GM19238 (cell line): ENCODE data around the gene UBXN1.
"Not testable (repeated sequence)": the region's sequence is repeated elsewhere in the genome, so short reads cannot be mapped to it uniquely, and the experiment has no call there.

ENCODE experiments used
- DNase-seq: peaks from one replicate; pipeline ENCODE4 v3.0.0; 2011; ENCODE audit warnings: low spot score; ENCODE audit not compliant: insufficient read length

The UBXN1 gene

DNA sequence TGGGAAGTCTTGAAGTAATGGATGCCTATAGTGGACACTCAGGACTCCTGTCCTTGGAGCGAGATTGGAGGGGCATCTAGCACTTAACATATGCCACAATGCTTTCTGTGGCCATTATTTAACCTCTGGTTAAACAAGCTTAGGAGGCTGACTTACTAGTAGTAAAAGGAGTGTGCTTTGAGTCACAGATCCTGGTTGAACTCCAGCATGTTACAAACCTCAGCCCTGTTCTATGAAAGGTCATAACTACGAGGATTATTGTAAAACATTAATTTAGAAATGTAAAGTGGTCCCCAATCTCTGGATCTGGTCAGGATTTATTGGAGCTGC lies 5.7 kb downstream of the UBXN1 start:
- DNase-seq, result no peak

GRCh38 chr11:62671608-62672389 lies 7.1 kb downstream of the UBXN1 start, which contains the start of the genes LBHD1 and UQCC3:
Gene LBHD1, minus strand, starts transcription at chr11:62672267. Its CDS starts 2,236 bp downstream, at chr11:62670031.
Gene UQCC3, plus strand, starts transcription at chr11:62671673. Its CDS starts 73 bp downstream, at chr11:62671746.
- peak; percentile 78 for DNase-seq

DNA sequence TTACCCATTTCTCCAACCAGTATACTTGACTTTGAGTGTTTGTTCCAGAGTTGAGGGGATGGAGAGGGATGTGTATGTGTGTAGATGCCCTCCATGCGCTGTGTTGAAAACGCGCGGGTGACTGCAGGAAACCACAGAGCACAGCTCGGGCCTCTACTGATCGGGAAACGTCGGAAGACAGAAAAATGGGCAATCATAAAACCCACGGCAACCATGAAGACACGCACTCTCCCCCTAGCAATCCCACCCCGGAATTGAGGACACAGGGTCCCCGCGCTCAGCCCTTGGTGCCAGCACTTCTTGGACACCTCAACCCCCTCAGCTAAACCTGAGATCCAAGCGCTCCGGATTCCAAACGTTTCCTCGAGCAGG lies 7.7 kb downstream of the UBXN1 start:
- no peak for DNase-seq

DNA sequence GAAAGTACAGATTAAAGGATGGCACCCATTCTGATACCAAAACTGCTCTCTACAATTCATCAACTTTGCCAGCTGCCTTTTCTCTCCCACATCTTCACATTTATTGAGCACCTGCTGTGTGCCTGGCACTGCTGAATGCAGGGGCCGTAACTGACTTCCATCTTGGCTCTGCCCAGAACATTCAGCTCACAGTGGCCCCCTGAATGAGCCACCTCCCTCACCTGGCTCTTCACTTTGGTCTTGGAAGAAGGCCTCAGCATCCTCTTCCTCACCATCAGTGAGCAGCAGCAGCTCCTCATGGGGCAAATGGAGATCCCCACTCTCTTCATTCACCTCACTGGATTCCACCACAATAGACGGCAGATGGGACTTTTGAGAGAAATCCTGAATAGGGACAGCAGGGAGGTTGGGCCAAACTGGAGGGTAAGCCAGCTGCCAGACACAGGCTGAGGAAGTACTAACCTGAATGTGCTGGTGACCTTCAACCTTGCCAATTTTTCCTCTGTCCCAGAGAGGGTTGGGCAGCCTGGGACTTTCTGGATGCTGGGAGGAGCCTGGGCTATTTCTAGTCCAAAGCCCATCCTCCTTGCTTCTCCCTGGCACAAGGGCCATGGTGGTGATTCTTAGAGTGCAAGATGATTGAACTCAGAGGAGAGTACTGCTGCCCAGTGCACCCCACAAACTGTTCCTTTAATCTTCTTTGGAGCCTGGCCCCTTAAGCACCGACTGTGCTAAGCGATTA lies 9.3 kb downstream of the UBXN1 start:
- no peak for DNase-seq

DNA sequence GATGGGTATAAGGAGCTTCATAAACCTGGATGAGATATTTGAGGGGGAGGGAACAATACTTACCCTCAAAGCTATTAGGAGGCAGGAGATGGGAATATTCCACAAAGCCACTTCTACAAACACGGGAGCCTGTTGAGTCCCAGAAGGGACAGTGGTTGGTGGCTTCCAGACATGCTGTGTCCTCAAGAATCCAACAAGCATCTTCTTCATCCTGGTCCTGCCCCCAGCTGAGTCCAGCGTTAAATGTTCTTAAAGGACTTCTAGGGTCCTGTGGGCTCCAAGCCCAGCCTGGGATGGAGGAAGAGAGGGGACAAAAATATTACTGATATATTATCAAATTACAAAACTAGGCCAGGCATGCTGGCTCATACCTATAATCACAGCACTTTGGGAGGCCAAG lies 11.4 kb downstream of the UBXN1 start:
- no peak for DNase-seq

DNA sequence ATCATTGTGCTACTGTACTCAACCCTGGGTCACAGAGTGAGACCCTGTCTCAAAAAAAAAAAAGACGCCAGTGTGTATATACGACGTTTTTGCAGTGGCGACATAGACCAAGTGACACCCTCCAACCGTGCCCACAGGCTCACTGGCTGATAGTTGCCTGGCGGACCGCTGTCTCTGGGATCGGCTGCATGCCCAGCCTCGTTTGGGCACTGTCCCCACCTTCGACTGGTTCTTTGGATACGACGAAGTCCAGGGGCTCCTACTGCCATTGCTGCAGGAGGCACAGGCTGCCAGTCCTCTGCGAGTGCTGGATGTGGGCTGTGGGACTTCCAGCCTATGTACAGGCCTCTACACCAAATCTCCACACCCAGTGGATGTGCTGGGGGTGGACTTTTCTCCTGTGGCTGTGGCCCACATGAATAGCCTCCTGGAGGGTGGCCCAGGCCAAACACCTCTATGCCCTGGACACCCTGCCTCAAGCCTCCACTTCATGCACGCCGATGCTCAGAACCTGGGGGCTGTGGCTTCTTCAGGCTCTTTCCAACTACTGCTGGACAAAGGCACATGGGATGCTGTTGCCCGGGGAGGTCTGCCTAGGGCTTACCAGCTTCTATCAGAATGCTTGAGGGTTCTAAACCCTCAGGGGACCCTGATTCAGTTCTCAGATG lies 12.5 kb downstream of the UBXN1 start:
- no peak for DNase-seq

DNA sequence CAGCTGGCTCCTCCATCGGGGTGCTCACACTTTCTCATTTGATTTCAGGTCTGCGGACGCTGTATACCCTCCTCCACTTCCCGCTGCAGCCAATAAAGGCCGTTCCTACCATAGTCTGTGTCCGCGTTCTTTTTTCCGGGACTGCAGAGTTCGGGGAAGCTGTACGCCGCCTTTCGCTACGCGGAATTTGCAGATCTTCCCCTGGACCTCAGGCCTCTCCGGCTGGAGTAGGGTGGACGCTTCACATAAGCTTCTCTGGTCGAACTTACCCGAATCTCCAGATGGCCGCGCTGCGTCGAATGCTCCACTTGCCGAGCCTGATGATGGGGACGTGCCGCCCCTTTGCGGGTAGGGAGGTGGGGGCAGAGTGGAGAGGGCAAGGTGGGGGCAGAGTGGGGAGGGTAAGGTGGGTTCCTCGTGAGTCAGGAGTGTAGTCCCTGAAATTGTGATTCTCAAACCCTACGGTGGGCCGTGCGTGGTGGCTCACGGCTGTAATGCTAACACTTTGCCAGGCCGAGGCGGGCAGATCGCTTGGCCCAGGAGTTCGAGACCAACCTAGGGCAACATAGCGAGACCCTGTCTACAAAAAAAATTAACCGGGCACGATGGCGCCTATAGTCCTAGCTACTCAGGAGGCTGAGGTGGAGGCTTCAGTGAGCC lies 13.1 kb downstream of the UBXN1 start:
- no peak for DNase-seq

DNA sequence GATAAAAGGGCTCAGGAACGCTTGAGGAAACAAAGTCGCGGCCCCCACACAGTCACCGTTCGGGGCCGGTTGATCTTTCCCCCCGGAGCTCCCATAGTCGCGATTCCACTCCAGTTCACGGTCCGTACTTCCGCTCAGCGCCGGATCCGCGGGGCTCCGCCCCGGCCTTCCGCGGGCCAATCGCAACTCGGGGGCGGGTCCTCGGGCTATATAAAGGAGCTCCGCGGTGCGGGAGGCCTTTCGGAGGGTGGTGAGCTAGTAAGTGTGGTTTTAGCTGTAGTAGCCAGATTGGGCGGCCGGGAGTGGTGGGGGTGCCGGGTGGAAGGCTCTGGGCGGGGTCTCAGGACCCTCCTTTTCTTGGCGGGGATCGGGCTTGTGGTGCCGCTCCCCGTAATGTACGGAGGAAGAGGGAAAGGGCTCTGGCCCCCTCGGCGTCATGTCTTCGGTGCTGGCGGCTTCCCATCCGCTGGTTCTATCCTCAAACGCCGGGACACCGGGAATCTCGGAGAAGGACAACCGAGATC lies 13.7 kb downstream of the UBXN1 start, which contains the start of the genes C11orf98 and CSKMT:
Gene C11orf98, minus strand, starts transcription at position 136 of the 524 bp plus-strand sequence. Its CDS starts 41 bp downstream, at position 95.
Gene CSKMT, plus strand, starts transcription at position 238 of the 524 bp plus-strand sequence. CDS start 568 bp downstream, outside the sequence.
- DNase-seq, result peak; percentile 95

GRCh38 chr11:62664405-62665074 lies 14.3 kb downstream of the UBXN1 start:
- DNase-seq, result peak; percentile 62

DNA sequence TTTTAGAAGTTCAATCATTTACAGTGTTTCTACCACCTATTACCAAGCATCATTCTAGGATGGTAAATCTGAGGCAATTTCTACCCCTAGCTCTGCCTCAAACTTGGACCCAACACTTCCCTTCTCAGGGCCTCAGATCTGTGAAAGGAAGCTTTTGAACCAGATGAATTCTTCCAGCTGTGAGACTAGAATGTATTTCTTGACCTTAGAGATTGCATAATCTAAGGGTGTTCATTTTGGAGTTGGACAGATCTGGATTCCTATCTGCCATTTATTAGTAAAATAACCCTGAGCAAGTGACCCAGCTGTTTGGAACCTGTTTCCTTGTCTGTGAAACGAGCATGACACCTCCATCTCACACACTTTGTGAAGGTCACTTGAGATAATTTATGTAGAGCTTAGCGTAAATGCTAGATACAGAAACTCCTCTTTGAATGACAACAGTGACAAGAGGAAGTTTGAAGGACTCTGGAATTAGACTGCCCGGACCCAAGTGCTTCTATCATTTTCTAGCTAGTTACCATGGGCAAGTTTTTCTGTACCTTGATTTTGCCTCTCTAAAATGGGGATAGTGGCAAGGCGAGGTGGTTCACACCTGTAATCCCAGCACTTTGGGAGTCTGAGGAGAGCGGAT lies 22.0 kb downstream of the UBXN1 start:
- no peak for DNase-seq

DNA sequence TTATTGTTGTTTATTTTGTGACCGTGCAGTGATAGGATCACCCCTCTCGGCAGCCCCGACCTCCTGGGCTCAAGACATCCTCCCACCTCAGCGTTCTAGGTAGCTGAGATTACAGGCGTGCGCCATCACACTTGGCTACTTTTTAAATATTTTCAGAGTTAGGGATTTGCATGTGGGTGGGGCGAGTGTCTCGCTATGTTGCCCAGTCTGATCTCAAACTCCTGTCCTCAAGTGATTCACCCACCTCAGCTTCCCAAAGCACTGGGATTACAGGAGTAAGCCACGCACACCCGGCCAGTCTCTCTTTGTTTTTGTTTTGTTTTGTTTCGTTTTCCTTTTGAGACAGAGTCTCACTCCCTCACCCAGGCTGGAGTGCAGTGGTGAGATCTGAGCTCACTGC lies 24.6 kb downstream of the UBXN1 start:
- no peak for DNase-seq

DNA sequence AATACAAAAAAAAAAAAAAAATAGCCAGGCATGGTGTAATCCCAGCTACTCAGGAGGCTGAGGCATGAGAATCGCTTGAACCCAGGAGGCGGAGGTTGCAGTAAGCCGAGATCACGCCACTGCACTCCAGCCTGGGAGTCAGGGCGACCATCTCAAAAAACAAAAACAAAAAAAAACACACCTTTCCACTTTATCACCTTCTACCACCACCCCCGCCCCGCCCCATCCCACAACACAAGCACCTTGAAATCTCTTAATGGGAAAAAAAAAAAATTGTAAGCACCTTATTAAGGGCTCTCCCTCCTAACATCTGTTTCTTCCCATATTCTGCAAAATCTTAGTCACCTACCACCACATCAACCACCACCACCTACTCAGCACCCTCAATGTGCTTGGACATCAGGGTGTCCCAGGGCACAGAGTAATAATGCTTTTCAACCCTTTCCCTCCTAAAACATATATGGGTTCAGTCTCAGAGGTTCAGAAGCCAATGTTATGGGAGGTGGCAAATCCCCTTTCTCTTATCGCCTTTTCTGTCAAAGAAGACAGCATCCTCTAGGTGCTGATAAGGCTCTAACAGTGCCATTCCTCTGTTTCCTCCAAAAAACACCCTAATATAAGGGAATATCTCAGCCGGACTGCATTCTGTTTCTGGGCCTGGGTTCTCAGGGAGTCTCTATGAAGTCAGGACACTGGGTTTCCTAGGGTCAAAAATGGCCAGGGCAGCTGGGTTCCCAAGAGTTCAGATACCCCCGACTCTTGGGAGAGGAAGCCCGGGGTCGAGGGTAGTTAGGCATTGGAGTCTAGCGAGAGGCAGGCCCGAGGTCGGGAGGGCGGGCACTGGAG lies 26.5 kb downstream of the UBXN1 start:
- DNase-seq, result no peak

DNA sequence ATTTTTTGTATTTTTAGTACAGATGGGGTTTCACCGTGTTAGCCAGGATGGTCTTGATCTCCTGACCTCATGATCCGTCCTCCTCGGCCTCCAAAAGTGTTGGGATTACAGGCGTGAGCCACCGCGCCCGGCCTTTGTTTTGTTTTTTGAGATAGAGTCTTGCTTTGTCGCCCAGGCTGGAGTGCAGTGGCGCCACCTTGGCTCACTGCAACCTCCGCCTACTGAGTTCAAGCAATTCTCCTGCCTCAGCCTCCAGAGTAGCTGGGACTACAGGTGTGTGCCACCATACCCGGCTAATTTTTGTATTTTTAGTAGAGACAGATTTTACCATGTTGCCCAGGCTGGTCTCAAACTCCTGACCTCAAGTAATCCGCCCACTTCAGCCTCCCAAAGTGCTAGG lies 28.6 kb downstream of the UBXN1 start:
- not testable (repeated sequence) for DNase-seq

DNA sequence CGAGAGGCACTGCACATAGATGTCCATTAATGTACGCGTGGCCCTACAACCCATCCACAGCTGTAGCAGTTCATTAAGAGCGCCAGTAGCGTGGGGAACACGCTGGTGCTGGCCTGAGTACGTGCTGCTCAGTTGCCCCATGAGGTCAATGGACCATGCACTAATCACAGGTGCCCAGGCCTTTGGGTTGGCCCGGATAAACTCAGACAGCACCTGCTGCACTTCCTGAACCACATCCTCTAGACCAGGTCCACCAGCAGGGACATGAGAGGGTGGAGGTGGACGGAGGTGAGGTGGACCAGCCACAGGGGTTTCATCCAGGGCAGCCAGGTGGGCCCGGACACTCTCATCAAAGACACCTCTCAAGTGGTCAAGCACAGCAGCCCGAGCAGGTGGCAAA lies 29.4 kb downstream of the UBXN1 start:
- DNase-seq, result no peak

DNA sequence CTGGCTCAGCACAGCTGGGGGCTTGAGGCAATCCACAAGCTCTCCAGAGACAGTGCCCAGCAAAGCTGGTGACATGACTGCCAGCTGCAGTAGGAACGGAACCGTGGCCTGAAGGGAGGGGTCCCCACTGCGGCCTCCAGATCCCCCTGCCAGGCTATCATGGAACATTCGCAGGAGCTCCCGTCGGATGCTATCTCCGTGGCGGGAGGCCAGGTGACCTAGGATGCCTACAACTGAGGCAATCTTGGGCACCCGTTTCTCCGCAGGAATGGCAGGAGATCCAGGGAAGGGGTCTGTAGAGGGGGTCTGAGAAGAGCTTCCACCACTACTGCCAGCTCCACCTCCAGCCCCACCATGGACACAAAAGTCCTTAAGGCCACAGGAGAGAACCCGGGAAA lies 29.9 kb downstream of the UBXN1 start:
- DNase-seq, result no peak

GRCh38 chr11:62648185-62648966 lies 30.5 kb downstream of the UBXN1 start:
- no peak for DNase-seq

GRCh38 chr11:62647609-62648005 lies 31.3 kb downstream of the UBXN1 start:
- DNase-seq, result no peak

GRCh38 chr11:62646825-62647608 lies 31.9 kb downstream of the UBXN1 start:
- DNase-seq, result no peak
